ENCODE results near the gene CLBA1.

The CLBA1 gene

DNA sequence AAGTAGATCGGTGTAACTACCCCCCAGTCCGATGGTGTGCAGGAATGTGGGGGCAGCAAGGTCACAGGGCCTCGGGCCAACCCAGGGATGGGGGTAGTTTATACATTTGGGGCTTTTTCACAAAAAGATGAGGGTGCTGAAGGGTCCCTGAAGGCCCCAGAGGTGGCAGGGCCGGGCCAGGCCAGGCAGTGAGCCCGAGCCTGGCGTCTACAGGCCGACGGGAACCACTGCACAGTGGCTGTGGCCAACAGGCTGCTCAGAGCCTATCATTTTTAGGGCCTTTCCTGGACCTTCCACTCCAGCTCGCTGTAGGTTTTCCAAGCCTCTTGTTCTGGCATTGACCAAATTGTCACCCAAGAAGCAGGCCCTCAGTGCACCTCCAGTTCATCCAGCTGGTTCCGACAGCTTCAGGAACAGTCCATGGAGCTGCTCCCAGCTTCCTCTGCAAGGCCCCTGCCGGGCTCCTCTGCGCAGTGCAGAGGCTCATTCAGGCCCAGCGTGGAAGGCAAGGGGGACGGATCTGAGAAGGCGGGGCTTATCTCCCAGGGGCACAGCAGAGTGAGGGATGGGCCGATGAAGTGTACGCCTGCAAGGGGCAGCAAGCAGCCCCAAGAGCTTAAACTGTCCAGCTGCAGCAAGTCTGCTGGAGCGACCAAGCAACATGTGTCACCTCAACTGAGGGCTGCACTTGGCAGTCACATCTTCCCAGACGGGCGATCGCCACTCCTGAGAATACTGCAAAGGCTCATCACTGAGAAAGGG lies 21.4 kb downstream of the CLBA1 start:
- no peak for DNase-seq (ENCODE audit: low read depth)
- TF ChIP-seq, protein P1, sequence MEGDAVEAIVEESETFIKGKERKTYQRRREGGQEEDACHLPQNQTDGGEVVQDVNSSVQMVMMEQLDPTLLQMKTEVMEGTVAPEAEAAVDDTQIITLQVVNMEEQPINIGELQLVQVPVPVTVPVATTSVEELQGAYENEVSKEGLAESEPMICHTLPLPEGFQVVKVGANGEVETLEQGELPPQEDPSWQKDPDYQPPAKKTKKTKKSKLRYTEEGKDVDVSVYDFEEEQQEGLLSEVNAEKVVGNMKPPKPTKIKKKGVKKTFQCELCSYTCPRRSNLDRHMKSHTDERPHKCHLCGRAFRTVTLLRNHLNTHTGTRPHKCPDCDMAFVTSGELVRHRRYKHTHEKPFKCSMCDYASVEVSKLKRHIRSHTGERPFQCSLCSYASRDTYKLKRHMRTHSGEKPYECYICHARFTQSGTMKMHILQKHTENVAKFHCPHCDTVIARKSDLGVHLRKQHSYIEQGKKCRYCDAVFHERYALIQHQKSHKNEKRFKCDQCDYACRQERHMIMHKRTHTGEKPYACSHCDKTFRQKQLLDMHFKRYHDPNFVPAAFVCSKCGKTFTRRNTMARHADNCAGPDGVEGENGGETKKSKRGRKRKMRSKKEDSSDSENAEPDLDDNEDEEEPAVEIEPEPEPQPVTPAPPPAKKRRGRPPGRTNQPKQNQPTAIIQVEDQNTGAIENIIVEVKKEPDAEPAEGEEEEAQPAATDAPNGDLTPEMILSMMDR (conservative IDR thresholded peaks at IDR 0.05; ENCODE audit: control insufficient read depth, insufficient read depth, low read depth, low read length): no peak
- H3K4me3 ChIP-seq (ENCODE audit: control insufficient read depth, low read depth, low read length): no peak overlapping the region

GRCh38 chr14:105007593-105008264 lies 22.1 kb downstream of the CLBA1 start:
- TF ChIP-seq, protein P1 (conservative IDR thresholded peaks at IDR 0.05; ENCODE audit: control insufficient read depth, insufficient read depth, low read depth, low read length): no peak
- no peak for DNase-seq (ENCODE audit: low read depth)
- H3K4me3 ChIP-seq (ENCODE audit: control insufficient read depth, low read depth, low read length): no peak overlapping the region

DNA sequence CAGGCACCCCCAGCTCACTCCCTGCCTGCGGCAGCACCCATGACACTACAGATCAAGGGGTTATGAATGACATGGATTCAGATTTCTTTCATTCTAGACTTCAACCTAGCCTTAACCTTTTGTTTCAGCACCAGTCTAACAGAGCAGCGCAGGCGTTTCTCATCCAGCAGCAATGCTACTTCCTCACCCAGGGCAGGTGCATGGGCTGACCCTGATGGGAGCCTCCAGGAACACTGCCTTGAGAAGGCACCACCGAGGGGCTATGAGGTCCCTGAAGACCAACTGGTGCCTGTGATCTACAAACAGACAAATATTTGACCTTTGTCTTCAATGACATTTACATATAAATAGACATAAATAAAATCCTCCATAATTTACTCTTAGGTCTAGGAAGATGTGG lies 24.5 kb downstream of the CLBA1 start:
- no peak overlapping the region for H3K4me3 ChIP-seq (ENCODE audit: control insufficient read depth, low read depth, low read length)
- no peak for DNase-seq (ENCODE audit: low read depth)
- TF ChIP-seq, protein P1 (conservative IDR thresholded peaks at IDR 0.05; ENCODE audit: control insufficient read depth, insufficient read depth, low read depth, low read length): no peak

DNA sequence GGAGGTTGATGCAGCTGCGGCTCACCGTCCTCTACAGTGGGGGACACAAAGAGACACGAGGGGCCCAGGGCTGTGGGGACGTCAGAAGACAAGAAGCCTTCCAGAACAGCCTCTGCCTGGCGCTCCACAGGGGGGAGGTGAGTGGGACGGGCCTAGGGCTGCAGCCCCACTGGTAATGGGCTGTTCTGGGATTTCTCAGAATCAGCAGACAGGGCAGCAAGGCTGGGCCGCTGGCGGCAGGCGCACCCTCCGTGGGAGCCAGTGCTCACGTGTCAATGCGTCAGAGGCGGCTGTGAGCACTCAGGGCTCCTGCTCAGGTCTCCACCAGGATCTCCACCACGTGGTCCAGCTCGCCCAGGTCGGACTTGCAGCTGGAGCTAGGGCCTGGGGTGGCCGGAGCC lies 25.3 kb downstream of the CLBA1 start:
- no peak overlapping the region for H3K4me3 ChIP-seq (ENCODE audit: control insufficient read depth, low read depth, low read length)
- no peak for DNase-seq (ENCODE audit: low read depth)
- TF ChIP-seq, protein P1 (conservative IDR thresholded peaks at IDR 0.05; ENCODE audit: control insufficient read depth, insufficient read depth, low read depth, low read length): no peak

DNA sequence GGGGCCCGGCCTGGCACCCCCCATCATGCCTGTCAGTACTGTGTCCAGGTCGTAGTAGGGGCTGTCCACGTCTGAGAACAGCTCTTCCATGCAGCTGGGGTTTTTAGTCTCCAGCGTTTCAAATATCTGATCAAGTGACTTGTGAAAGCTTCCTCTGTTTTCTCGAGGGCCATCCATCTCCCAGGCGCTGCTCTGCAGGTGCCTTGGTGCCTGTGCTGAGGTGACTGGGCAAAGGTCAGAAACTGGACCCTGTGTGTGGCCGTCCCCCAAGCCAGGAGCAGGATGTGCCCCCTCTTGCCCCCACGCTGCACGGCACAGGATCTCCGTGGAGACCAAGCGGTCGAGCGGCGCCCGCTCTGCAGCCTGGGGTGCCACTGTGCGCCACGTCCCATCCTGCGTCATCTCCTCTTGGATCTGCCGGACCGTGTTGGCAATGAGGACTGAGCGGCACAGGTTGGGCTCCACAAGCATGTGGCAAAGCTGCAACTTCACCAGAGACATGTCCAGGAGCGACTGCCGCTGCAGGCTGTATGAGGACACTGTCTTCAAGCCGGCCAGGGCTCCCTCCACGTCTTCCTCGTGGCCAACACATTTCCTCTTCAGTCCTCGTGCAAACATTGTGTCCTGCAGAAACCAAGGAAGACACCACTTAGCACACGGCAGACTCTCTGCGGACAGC lies 25.9 kb downstream of the CLBA1 start:
- no peak for DNase-seq (ENCODE audit: low read depth)
- no peak overlapping the region for H3K4me3 ChIP-seq (ENCODE audit: control insufficient read depth, low read depth, low read length)
- TF ChIP-seq, protein P1 (conservative IDR thresholded peaks at IDR 0.05; ENCODE audit: control insufficient read depth, insufficient read depth, low read depth, low read length): no peak

GRCh38 chr14:105012171-105012985 lies 26.8 kb downstream of the CLBA1 start:
- TF ChIP-seq, protein P1 (conservative IDR thresholded peaks at IDR 0.05; ENCODE audit: control insufficient read depth, insufficient read depth, low read depth, low read length): no peak
- DNase-seq (ENCODE audit: low read depth): no peak
- H3K4me3 ChIP-seq (ENCODE audit: control insufficient read depth, low read depth, low read length): no peak overlapping the region

Measured in fibroblast of mammary gland (primary cell).